GM20000 (cell line): Measurements from ENCODE around the gene PCDH12.

Experiments
- DNase-seq: peaks from one replicate; pipeline ENCODE4 v3.0.0; 2012; ENCODE audit warnings: low spot score
- CTCF ChIP-seq: IDR thresholded peaks from 2 replicates; pipeline ENCODE4 v1.5.1; 2012; ENCODE audit warnings: mild to moderate bottlenecking, control low read depth; ENCODE audit errors: extremely low read depth, missing control alignments

The PCDH12 gene

GRCh38 chr5:141966275-141966962 is 8.4 kb upstream of the PCDH12 start:
- TF ChIP-seq CTCF: no peak
- no peak for DNase-seq

GRCh38 chr5:141965071-141965470 is 7.1 kb upstream of the PCDH12 start:
- no peak for TF ChIP-seq CTCF
- DNase-seq: no peak

DNA sequence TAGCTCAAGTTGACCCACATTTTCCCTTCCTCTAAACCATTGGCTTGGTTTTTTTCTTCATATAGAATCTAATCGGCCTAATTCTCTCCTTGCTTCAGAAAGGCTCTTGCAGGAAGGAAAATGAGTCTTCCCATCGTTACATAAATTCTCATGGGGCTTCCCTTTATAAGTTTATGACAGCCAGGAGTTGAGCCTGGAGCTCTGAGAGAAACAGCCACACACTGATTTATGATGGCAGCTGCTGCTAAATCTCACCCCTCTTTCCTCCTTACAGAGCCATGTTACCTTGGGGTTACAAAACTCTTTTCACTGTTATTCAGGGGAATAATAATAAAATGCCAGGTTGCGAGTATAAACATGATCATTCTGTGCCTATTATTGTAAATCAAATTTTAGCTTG is 5.7 kb upstream of the PCDH12 start:
- DNase-seq: no peak
- no peak for TF ChIP-seq CTCF

DNA sequence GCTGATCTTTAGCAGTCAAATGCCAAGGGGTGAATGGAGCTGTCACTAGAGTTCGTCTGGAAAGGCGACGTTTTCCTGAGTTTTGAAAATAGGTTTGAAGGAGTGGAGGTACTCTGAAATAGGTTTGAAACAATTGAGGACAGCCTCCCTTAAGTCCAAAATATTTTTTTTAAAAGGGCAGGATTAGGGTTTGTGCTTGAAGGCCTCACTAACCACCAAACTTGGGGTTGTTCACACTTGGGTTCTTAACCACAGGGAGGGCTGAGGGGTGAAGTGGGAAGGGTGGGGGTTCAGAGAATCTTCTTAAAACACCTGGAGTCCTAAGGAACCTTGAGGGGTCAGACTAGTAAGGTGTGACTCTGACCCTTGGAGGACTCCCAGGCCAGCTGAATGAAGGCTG is 3.5 kb upstream of the PCDH12 start:
- TF ChIP-seq CTCF: no peak
- DNase-seq: no peak

DNA sequence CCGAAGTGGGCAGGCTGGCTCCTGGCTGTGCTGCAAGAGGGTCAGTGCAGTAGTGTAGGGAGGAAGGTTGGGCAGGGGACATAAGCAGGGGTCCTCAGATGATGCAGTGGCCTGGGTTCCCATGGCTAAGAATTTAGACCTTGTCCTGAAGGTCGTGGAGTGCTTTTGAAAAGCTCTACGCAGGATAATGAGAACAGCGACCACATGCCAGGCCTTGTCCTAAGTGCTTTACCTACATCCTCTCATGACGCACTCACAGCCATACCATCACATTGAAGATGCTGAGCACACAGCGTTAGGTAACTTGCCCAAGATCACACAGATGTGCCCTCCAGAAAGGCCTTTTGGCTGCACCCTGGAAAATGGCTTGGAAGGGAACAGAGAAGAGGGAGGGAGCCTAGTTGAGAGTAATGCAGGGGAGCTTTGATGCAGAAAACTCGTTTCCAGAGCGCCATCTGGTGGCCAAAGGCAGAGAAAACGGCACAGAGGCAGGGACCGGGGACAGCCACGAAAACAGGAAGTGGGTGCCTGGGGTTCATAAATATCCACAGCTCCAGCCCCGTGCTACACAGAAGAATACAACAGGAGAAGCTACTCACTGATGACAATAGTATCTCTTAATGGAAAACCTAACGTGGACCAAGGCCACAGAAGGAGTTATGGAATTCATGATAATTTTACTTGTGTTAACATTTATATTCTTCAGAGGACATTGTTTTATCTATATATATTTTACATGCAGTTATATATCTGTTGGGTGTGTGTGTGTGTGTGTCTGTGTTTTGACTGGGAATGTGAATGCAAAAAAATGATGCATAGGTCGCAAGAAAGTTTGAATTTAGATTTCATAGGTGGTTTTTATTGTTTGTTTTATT is 2.7 kb upstream of the PCDH12 start:
- DNase-seq: peak; percentile 86
- peak; percentile 91 for TF ChIP-seq CTCF

GRCh38 chr5:141960018-141960417 is 2.0 kb upstream of the PCDH12 start:
- TF ChIP-seq CTCF: peak; percentile 25
- peak; percentile 3 for DNase-seq

DNA sequence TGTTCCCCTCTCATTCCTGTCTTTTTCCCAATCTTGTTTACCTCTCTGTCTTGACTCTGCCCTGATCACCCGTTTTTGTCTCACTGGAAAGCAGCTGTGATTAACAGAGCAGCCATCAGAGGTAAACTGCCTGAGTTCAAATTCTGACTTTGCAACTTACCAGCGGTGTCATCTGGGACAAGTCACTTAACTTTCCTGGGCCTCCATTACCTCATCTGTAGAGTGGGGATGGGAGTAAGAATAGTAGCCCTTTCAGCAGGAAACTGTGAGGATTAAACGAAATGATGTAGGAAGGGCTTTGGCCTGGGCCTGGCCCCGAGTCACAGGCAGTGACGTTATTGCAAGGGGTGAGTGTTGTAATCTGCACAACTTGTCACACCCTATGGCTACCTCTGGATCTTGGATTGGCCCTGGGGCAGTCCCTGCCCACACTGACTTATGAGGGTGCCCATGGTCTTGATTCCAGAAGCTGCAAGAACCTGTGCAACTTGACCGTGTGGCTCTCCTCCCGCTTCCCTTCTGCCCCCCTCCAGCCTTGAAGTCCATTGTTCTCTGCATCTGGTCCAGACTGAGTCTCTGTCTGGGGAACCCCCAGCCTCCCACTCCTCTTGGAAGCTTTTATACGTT is 657 bp upstream of the PCDH12 start:
- no peak for TF ChIP-seq CTCF

More for the DNA sequence above, 657 bp upstream of the PCDH12 start:
- peak; percentile 1 for DNase-seq
